K562 (cell line): ENCODE results near the gene FAM174C. TPM values are rescaled to one million over a fixed set of nuclear protein-coding genes. Genes with fewer than 3 reads are reported as not detected.

Experiments
- CREM ChIP-seq: IDR thresholded peaks from 2 replicates; pipeline ENCODE4 v1.6.1; 2014; ENCODE audit warnings: antibody characterized with exemption, low read depth
- GABPB1 ChIP-seq: sonication (generic); formaldehyde crosslinking; IDR thresholded peaks from 2 replicates; pipeline ENCODE4 v1.8.0; 2022; ENCODE audit warnings: mild to moderate bottlenecking, missing genetic modification reagents
- HDAC8 ChIP-seq: fragments of 450-650 bp; IDR thresholded peaks from 2 replicates; pipeline ENCODE4 v1.6.1; 2016; ENCODE audit warnings: mild to moderate bottlenecking, missing genetic modification characterization, moderate library complexity, missing compliant biosample characterization
- NEUROD1 ChIP-seq: fragments of 150-350 bp; IDR thresholded peaks from 2 replicates; pipeline ENCODE4 v1.6.1; 2014; ENCODE audit warnings: borderline replicate concordance, low read length, low read depth; ENCODE audit not compliant: partially characterized antibody
- PCBP2 ChIP-seq: fragments of 200-400 bp; formaldehyde crosslinking; IDR thresholded peaks from 2 replicates; pipeline ENCODE4 v1.6.1; 2018; ENCODE audit warnings: low read length, low read depth, mild to moderate bottlenecking, moderate library complexity; ENCODE audit not compliant: poor library complexity, severe bottlenecking
- POLR3G ChIP-seq: IDR thresholded peaks from 2 replicates; pipeline ENCODE4 v1.6.1; 2011; ENCODE audit not compliant: insufficient read length, insufficient replicate concordance; ENCODE audit errors: extremely low read depth
- RBM22 ChIP-seq: fragments of 200-400 bp; formaldehyde crosslinking; IDR thresholded peaks from 2 replicates; pipeline ENCODE4 v1.6.1; 2018; ENCODE audit warnings: low read length, low read depth; ENCODE audit not compliant: poor library complexity, severe bottlenecking
- SMARCA5 ChIP-seq: fragments of 450-650 bp; IDR thresholded peaks from 2 replicates; pipeline ENCODE4 v1.6.1; 2016
- ZBTB7A ChIP-seq: IDR thresholded peaks from 2 replicates; pipeline ENCODE4 v1.6.1; 2011; ENCODE audit warnings: low read depth, mild to moderate bottlenecking, low read length, moderate library complexity, borderline replicate concordance; ENCODE audit not compliant: control insufficient read depth
- ZKSCAN8 ChIP-seq: fragments of 200-800 bp; sonication (Bioruptor generic); IDR thresholded peaks from 2 replicates; pipeline ENCODE4 v1.6.1; 2016; ENCODE audit warnings: missing genetic modification characterization, missing compliant biosample characterization
- ZNF146 ChIP-seq: IDR thresholded peaks from one replicate; pipeline ENCODE4 v1.6.1; 2018; ENCODE audit warnings: missing compliant biosample characterization; ENCODE audit not compliant: unreplicated experiment
- polyA plus RNA-seq, 8 experiments: library from polyadenylated mRNA; depleted of rRNA in 4 of 8; stranded (reverse) in 5 of 8; unstranded in 3 of 8; fragments of >200 nt; fragmentation: Nextera tagmentation in 2 of 8; fragmentation: Illumina TruSeq in 1 of 8; extraction: Ambion mirVana in 2 of 8; extraction: Trizol in 1 of 8; gene quantifications; 2 replicates each; pipeline versions ENCODE4 v1.2.1 to v1.2.3, GENCODE V29; 2011 to 2014; ENCODE audit warnings: inconsistent platforms in 1 of 8, missing spikeins in 1 of 8
- total RNA-seq, 7 experiments: library from RNA; depleted of rRNA in 6 of 7; stranded (reverse); fragments of >200 nt in 6 of 7; fragmentation: Illumina TruSeq in 2 of 7; extraction: Trizol in 2 of 7; gene quantifications; 2 replicates each; pipeline versions ENCODE4 v1.2.1 to v1.2.3, GENCODE V29; 2011 to 2021; ENCODE audit warnings: low replicate concordance in 1 of 7
- TF ChIP-seq, protein P1 (sequence below), 2 experiments: fragments of 200-800 bp in 1 of 2; sonication (Bioruptor generic) in 1 of 2; sonication (generic) in 1 of 2; formaldehyde crosslinking in 1 of 2; IDR thresholded peaks in 1 of 2; conservative IDR thresholded peaks in 1 of 2; 2 replicates each; pipeline versions ENCODE4 v1.5.0 to v1.6.1; 2016 to 2020; ENCODE audit warnings: missing compliant biosample characterization in 1 of 2, missing genetic modification characterization in 1 of 2, missing genetic modification reagents in 1 of 2
- TF ChIP-seq, protein P2 (sequence below): fragments of 250-450 bp; sonication (Bioruptor Pico); IDR thresholded peaks from 2 replicates; pipeline ENCODE4 v1.5.0; 2021; ENCODE audit warnings: mild to moderate bottlenecking, borderline replicate concordance
- TF ChIP-seq, protein P3 (sequence below): sonication (generic); formaldehyde crosslinking; IDR thresholded peaks from 2 replicates; pipeline ENCODE4 v1.8.0; 2023; ENCODE audit warnings: mild to moderate bottlenecking, missing genetic modification reagents
- TF ChIP-seq, protein P4 (sequence below): fragments of 450-650 bp; formaldehyde crosslinking; IDR thresholded peaks from 2 replicates; pipeline ENCODE4 v1.4.0; 2020; ENCODE audit warnings: mild to moderate bottlenecking, moderate library complexity

FAM174C gene
- total and polyA plus RNA-seq, 9 of the 15 experiments (the other 6 are each of a cell fraction or from before 2014, with no cell fraction given): 0.66 to 89.6 (median 20.3) TPM

DNA sequence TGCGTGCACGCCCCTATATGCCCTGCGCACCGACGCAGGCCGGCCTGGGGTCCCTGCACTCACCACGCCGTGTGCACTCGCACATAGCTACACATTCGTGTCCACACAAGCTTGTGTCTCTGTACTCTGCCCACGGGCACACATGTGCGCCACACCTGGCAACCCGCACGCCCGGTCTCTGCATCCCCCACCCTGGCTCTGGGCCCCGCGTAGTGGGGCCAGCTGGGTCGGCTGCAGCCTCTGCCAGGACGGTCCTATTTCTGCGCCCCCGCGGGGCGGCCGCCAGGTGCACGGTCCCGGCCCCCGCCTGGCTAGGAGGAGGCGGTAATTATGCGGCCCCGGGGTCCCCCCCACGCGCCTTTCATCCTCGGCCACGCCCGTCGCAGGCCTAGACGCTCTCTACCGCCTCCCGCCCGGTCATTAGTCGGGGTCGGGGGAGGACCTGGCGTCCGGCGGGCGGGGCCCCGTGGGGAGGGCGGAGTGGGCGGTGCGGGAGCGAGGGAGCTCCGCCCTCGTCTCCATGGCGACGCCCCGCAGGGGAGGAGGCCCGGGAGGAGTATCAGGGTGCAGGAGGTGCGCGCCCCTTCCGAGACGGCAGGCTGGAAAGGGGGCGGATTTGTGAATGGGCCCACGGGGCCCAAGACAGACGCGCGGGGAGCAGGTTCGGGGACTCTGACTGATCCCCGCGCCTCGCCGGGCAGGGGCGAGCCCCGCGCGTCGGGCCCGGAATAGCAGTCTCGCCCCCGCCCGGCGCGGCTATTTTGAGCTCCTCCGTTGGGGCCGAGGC, 9.0 kb upstream of the FAM174C start (continued):
- TF ChIP-seq, protein P1, sequence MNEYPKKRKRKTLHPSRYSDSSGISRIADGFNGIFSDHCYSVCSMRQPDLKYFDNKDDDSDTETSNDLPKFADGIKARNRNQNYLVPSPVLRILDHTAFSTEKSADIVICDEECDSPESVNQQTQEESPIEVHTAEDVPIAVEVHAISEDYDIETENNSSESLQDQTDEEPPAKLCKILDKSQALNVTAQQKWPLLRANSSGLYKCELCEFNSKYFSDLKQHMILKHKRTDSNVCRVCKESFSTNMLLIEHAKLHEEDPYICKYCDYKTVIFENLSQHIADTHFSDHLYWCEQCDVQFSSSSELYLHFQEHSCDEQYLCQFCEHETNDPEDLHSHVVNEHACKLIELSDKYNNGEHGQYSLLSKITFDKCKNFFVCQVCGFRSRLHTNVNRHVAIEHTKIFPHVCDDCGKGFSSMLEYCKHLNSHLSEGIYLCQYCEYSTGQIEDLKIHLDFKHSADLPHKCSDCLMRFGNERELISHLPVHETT (CRISPR knock-in tag; conservative IDR thresholded peaks at IDR 0.05 in 1 of 2, IDR thresholded peaks at IDR 0.05 in 1 of 2): peak in 1 of 2 experiments; percentile 82; a peak in 2 of 4 replicates
- TF ChIP-seq SMARCA5 (peak; percentile 77; the same call in 1 of the 2 replicates), ZNF146 (CRISPR knock-in tag) (no peak), CREM (peak; percentile 92), PCBP2 (no peak), ZKSCAN8 (no peak), ZBTB7A (peak; percentile 87), RBM22 (no peak), HDAC8 (tag) (no peak), POLR3G (no peak), GABPB1 (no peak), NEUROD1 (no peak)
- TF ChIP-seq, protein P2, sequence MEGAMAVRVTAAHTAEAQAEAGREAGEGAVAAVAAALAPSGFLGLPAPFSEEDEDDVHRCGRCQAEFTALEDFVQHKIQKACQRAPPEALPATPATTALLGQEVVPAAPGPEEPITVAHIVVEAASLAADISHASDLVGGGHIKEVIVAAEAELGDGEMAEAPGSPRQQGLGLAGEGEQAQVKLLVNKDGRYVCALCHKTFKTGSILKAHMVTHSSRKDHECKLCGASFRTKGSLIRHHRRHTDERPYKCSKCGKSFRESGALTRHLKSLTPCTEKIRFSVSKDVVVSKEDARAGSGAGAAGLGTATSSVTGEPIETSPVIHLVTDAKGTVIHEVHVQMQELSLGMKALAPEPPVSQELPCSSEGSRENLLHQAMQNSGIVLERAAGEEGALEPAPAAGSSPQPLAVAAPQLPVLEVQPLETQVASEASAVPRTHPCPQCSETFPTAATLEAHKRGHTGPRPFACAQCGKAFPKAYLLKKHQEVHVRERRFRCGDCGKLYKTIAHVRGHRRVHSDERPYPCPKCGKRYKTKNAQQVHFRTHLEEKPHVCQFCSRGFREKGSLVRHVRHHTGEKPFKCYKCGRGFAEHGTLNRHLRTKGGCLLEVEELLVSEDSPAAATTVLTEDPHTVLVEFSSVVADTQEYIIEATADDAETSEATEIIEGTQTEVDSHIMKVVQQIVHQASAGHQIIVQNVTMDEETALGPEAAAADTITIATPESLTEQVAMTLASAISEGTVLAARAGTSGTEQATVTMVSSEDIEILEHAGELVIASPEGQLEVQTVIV (CRISPR knock-in tag): no peak
- TF ChIP-seq, protein P3, sequence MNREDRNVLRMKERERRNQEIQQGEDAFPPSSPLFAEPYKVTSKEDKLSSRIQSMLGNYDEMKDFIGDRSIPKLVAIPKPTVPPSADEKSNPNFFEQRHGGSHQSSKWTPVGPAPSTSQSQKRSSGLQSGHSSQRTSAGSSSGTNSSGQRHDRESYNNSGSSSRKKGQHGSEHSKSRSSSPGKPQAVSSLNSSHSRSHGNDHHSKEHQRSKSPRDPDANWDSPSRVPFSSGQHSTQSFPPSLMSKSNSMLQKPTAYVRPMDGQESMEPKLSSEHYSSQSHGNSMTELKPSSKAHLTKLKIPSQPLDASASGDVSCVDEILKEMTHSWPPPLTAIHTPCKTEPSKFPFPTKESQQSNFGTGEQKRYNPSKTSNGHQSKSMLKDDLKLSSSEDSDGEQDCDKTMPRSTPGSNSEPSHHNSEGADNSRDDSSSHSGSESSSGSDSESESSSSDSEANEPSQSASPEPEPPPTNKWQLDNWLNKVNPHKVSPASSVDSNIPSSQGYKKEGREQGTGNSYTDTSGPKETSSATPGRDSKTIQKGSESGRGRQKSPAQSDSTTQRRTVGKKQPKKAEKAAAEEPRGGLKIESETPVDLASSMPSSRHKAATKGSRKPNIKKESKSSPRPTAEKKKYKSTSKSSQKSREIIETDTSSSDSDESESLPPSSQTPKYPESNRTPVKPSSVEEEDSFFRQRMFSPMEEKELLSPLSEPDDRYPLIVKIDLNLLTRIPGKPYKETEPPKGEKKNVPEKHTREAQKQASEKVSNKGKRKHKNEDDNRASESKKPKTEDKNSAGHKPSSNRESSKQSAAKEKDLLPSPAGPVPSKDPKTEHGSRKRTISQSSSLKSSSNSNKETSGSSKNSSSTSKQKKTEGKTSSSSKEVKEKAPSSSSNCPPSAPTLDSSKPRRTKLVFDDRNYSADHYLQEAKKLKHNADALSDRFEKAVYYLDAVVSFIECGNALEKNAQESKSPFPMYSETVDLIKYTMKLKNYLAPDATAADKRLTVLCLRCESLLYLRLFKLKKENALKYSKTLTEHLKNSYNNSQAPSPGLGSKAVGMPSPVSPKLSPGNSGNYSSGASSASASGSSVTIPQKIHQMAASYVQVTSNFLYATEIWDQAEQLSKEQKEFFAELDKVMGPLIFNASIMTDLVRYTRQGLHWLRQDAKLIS (CRISPR knock-in tag): 0 out of 2 replicates have a peak, but pooled peaks have one; percentile 10
- TF ChIP-seq, protein P4, sequence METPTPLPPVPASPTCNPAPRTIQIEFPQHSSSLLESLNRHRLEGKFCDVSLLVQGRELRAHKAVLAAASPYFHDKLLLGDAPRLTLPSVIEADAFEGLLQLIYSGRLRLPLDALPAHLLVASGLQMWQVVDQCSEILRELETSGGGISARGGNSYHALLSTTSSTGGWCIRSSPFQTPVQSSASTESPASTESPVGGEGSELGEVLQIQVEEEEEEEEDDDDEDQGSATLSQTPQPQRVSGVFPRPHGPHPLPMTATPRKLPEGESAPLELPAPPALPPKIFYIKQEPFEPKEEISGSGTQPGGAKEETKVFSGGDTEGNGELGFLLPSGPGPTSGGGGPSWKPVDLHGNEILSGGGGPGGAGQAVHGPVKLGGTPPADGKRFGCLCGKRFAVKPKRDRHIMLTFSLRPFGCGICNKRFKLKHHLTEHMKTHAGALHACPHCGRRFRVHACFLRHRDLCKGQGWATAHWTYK (CRISPR knock-in tag): no peak
